Brain microvascular endothelial cell (primary cell): ENCODE results near the gene KLHDC4.
A peak's percentile ranks its signal among the peaks of the same experiment; 100 is the strongest.

Source experiments
- DNase-seq: peaks from one replicate; pipeline ENCODE4 v3.0.0-alpha.2; 2020
- H3K27ac ChIP-seq: fragments of 250-450 bp; sonication (Bioruptor Pico); 2 replicates; pipeline ENCODE4 v1.5.1; 2020; ENCODE audit warnings: mild to moderate bottlenecking, moderate library complexity
- H3K27me3 ChIP-seq: fragments of 250-450 bp; sonication (Bioruptor Pico); replicated peaks from 2 replicates; pipeline ENCODE4 v1.5.1; 2020; ENCODE audit warnings: mild to moderate bottlenecking
- H3K36me3 ChIP-seq: fragments of 250-450 bp; sonication (Bioruptor Pico); replicated peaks from 2 replicates; pipeline ENCODE4 v1.5.1; 2020; ENCODE audit warnings: mild to moderate bottlenecking
- H3K4me3 ChIP-seq: 2 replicates; pipeline ENCODE4 v1.5.1; 2011; ENCODE audit warnings: low read depth, mild to moderate bottlenecking, control low read depth, low read length, moderate library complexity
- in situ Hi-C: cut with HindIII; loops from 2 replicates; pipeline ENCODE4 v1.10.0; 2017; ENCODE audit warnings: low sequenced_read_pairs, low pct_ligation_motif_present
- TF ChIP-seq, protein P1 (sequence below): IDR thresholded peaks from 2 replicates; pipeline ENCODE4 v1.5.1; 2011; ENCODE audit warnings: low read depth, mild to moderate bottlenecking, moderate library complexity, low read length, control low read depth, inconsistent platforms; ENCODE audit errors: missing control alignments

The KLHDC4 gene

DNA sequence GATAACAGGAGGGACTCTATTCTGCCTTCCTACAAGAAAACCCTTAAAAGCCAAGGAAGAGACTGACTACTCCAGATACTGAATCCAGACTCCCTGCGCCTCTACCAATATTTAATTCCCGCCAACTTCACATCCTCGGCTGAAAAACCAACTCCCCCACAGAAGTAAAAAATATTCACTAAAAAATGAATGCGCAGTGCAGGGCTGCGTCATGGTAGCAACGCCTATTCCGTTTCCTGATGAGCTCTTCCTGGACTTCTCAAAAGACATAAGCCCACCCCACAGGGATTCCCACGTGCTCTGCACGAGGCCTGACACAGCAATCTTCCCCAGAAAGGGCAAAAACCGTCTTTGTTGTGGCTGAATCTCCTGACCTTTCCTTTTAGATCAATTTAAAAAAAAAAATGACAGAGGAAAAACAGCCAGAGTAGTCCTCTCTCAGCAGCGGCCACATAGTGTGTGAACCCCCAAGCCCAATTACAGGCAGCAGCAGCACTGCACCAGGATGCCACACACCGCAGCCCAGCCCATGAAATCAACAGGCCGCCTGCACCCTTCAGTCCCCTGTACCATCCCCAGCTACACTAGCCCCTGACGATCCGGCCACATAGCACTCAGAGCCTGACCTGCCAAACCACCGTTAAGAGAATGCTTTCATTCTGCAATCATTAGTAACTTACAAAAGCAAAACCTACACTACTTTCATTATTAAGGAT, 23.9 kb downstream of the KLHDC4 start:
- H3K4me3 ChIP-seq: no peak overlapping the region
- TF ChIP-seq, protein P1, sequence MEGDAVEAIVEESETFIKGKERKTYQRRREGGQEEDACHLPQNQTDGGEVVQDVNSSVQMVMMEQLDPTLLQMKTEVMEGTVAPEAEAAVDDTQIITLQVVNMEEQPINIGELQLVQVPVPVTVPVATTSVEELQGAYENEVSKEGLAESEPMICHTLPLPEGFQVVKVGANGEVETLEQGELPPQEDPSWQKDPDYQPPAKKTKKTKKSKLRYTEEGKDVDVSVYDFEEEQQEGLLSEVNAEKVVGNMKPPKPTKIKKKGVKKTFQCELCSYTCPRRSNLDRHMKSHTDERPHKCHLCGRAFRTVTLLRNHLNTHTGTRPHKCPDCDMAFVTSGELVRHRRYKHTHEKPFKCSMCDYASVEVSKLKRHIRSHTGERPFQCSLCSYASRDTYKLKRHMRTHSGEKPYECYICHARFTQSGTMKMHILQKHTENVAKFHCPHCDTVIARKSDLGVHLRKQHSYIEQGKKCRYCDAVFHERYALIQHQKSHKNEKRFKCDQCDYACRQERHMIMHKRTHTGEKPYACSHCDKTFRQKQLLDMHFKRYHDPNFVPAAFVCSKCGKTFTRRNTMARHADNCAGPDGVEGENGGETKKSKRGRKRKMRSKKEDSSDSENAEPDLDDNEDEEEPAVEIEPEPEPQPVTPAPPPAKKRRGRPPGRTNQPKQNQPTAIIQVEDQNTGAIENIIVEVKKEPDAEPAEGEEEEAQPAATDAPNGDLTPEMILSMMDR: no peak
- peaks cover 8% of the 10 kb centered on the region for H3K36me3 ChIP-seq
- no peak overlapping the region for H3K27ac ChIP-seq
- in situ Hi-C loops: no loop called here
- DNase-seq: no peak
- H3K27me3 ChIP-seq: no peaks in the 10 kb centered on the region

DNA sequence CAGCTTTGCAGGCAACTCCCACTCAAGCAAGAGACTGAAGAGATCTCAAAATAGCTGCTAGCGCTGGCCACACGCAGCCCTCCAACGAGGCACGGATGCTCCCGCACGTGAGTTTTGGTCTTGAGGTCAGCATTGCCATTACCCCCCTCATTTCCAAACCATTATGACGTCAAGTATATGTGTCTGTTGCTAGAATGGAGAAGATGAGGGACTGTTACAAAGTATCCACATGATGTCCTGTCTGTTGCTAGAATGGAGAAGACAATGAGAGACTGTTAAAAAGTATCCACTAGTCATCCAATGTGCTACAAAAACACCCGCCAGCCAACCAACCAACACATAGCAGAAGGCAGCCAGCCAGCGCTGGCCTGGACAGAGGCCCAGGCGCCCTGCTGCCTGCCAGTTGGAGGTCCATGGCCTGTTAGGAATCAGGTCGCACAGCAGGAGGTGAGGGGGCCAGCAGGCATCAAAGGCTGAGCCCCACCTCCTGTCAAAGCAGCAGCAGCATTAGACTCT, 24.8 kb downstream of the KLHDC4 start:
- TF ChIP-seq, protein P1: no peak
- no peak overlapping the region for H3K27ac ChIP-seq
- H3K36me3 ChIP-seq: peaks cover 3% of the 10 kb centered on the region

DNA sequence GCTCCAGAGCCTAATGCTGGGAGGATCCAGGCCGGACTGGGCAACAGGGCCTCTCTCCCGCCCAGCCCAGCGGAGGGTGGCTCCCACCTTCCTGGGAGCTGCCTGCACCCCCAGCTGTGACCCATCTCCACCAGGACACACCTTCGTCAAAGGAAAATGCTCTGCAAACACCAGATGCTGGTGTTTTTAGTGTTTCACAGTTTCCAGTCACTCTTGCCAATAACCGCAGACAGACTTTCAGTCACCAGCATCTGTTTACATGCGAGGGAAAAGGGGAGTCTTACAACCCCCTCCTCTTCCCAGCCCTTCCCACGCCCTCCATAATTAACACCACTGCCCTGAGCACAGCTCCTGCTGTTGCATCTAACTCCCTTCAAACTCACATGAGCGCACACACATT, 25.3 kb downstream of the KLHDC4 start:
- in situ Hi-C loops: no loop called here
- Histone ChIP-seq H3K27ac (no peak overlapping the region), H3K4me3 (no peak overlapping the region), H3K36me3 (peaks cover 3% of the 10 kb centered on the region), H3K27me3 (no peaks in the 10 kb centered on the region)
- TF ChIP-seq, protein P1: no peak
- DNase-seq: peak; percentile 18

More for the DNA sequence above, 24.8 kb downstream of the KLHDC4 start:
- peak; percentile 23 for DNase-seq
- H3K4me3 ChIP-seq: no peak overlapping the region
- in situ Hi-C loops: no loop called here
- H3K27me3 ChIP-seq: no peaks in the 10 kb centered on the region

DNA sequence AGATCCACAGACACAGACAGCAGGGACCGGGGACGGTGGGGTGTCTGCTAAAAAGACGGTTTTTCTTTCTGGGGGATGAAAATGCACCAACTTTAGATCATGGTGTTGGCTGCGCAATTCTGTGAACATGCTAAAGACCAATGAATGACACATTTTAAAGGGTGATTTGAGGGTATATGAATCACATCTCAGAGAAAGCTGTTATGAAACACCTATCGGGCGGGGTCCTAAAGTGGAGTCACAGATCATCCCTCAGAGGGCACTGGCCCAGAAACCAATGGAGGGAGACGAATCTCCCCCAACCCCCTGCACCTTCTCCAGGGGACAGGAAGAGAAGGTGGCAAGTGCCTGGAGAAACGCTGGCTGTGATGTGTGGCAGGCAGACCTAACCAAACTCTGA, 26.0 kb downstream of the KLHDC4 start:
- in situ Hi-C loops: no loop called here
- TF ChIP-seq, protein P1: no peak
- DNase-seq: no peak
- Histone ChIP-seq H3K27ac (no peak overlapping the region), H3K4me3 (no peak overlapping the region), H3K36me3 (peaks cover 3% of the 10 kb centered on the region), H3K27me3 (no peaks in the 10 kb centered on the region)

DNA sequence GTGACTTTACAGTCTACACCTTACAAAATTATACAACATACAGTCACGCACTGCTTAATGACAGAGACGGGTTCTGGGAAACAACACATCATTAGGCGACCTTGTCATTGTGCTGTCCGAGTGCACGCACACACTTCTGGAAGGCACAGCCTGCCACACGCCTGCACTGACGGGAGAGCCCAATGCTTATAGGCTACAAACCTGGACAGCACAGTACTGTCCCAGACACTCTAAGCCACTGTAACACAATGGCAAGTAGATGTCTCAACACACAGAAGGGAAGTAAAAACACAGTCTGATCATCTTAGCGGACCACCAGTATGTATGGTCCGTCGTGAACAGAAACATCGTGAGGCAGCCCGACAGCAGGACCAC, 29.8 kb downstream of the KLHDC4 start:
- TF ChIP-seq, protein P1: no peak
- no peak for DNase-seq
- Histone ChIP-seq H3K4me3 (no peak overlapping the region), H3K36me3 (peaks cover 3% of the 10 kb centered on the region), H3K27me3 (no peaks in the 10 kb centered on the region), H3K27ac (no peak overlapping the region)
- in situ Hi-C loops: no loop called here
